Nephron progenitor cell (in vitro differentiated cells): ENCODE data around the gene ZNHIT6.

ENCODE experiments used
- DNase-seq: peaks from one replicate; pipeline ENCODE4 v3.0.0; 2021
- H3K27ac Mint-ChIP-seq: 2 replicates; pipeline ENCODE4 v1.8.0; 2021; ENCODE audit warnings: mild to moderate bottlenecking, moderate library complexity, mixed read lengths
- H3K27me3 Mint-ChIP-seq: 2 replicates; pipeline ENCODE4 v1.8.0; 2021; ENCODE audit warnings: mild to moderate bottlenecking, low read depth, mixed read lengths; ENCODE audit not compliant: poor library complexity
- H3K36me3 Mint-ChIP-seq: 2 replicates; pipeline ENCODE4 v1.8.0; 2021; ENCODE audit warnings: low read depth, mixed read lengths
- H3K4me1 Mint-ChIP-seq: 2 replicates; pipeline ENCODE4 v1.8.0; 2021; ENCODE audit warnings: mixed read lengths
- H3K4me3 Mint-ChIP-seq: 2 replicates; pipeline ENCODE4 v1.8.0; 2021; ENCODE audit warnings: mild to moderate bottlenecking, moderate library complexity, mixed read lengths
- H3K9me3 Mint-ChIP-seq: 2 replicates; pipeline ENCODE4 v1.8.0; 2021; ENCODE audit warnings: mild to moderate bottlenecking, moderate library complexity, mixed read lengths
- CTCF ChIP-seq: fragments of 200-600 bp; sonication (generic); IDR thresholded peaks from 2 replicates; pipeline ENCODE4 v1.5.0; 2021; ENCODE audit warnings: antibody characterized with exemption

The ZNHIT6 gene

DNA sequence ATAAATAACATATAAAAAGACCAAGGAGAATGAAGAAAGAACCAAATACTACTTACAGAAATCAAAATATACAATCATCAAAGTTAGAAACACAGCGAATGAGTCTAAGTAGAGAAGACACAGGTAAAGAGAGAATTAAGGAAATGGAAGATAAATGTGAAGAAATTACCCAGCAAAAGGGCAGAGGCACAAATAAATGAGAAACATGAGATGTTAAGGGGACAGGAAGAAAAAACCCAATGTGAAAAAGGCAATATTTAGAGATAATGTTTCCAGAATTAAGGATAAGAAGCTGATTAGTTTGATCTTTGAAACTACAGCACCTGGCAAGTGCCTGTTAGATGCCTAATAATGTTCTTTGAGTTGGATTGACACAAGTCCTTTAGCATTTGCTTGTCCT, 86.8 kb downstream of the ZNHIT6 start:
- DNase-seq = no peak
- Mint-ChIP-seq H3K27me3 (peaks cover 6% of the 10 kb centered on the region), H3K9me3 (peaks cover 47% of the 10 kb centered on the region), H3K27ac (no peak overlapping the region), H3K36me3 (peaks cover 53% of the 10 kb centered on the region), H3K4me1 (no peaks in the 10 kb centered on the region), H3K4me3 (no peak overlapping the region)
- no peak for TF ChIP-seq CTCF

DNA sequence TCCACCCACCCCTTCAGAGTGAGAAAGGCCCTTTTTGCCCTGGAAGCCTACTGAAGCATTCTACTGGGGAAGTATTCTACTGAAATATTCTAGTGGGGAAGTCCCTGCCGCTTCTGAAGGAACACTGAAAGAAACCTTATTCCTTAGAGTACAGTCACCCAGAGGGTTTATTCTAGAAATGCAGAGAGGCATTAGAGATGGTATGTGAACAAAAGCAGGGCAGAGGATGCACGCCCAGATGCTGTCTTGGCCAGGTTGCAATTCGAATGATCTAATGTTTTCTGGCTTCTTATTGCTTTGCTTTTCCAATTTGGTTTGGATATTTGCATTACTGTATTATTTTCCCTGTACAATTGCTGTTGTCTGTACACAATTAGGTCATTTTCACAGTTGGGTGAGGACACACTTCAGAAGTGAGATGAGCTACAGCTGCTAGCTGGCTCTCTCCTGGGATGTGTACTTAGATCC, 90.6 kb downstream of the ZNHIT6 start:
- Mint-ChIP-seq H3K27me3 (peaks cover 11% of the 10 kb centered on the region), H3K4me1 (peaks cover 6% of the 10 kb centered on the region), H3K9me3 (peaks cover 29% of the 10 kb centered on the region), H3K4me3 (no peak overlapping the region), H3K27ac (no peak overlapping the region), H3K36me3 (peaks cover 26% of the 10 kb centered on the region)
- DNase-seq = no peak
- TF ChIP-seq CTCF = no peak

- H3K27me3 Mint-ChIP-seq = peaks cover 11% of the 10 kb centered on the region
- H3K9me3 Mint-ChIP-seq = peaks cover 19% of the 10 kb centered on the region
- no peak for DNase-seq
- peaks cover 12% of the 10 kb centered on the region for H3K4me1 Mint-ChIP-seq
- TF ChIP-seq CTCF = no peak
- H3K27ac Mint-ChIP-seq = no peak overlapping the region
- H3K4me3 Mint-ChIP-seq = no peak overlapping the region
- H3K36me3 Mint-ChIP-seq = peaks cover 16% of the 10 kb centered on the region
These were observed 91.5 kb downstream of the ZNHIT6 start for GRCh38 chr1:85616736-85617135.

DNA sequence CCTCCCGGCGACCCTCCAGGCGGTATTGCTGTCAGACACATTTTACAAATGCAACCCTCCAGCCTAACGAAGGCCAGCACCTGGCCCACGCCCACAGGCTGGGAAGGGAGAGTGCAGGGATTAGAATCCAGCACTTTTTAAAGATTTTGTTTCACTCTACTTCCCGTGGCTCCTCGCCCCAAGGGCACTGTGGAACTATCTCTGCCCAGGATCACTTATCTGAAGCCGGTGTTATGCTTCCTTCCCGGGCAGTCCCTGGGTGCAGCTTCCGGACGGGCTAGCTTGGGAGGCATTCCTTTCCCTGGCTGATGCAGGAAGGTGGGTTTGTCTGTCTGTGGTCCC, 91.9 kb downstream of the ZNHIT6 start:
- H3K27ac Mint-ChIP-seq = no peak overlapping the region
- peaks cover 12% of the 10 kb centered on the region for H3K36me3 Mint-ChIP-seq
- H3K4me1 Mint-ChIP-seq = peaks cover 14% of the 10 kb centered on the region
- H3K27me3 Mint-ChIP-seq = peaks cover 11% of the 10 kb centered on the region
- peaks cover 17% of the 10 kb centered on the region for H3K9me3 Mint-ChIP-seq
- TF ChIP-seq CTCF = no peak
- DNase-seq = no peak
- H3K4me3 Mint-ChIP-seq = no peak overlapping the region

- peaks cover 11% of the 10 kb centered on the region for H3K27me3 Mint-ChIP-seq
- no peak for TF ChIP-seq CTCF
- peaks cover 11% of the 10 kb centered on the region for H3K9me3 Mint-ChIP-seq
- no peak overlapping the region for H3K27ac Mint-ChIP-seq
- DNase-seq = no peak
- peaks cover 14% of the 10 kb centered on the region for H3K4me1 Mint-ChIP-seq
- peaks cover 7% of the 10 kb centered on the region for H3K36me3 Mint-ChIP-seq
- H3K4me3 Mint-ChIP-seq = no peak overlapping the region
These were observed 92.5 kb downstream of the ZNHIT6 start for GRCh38 chr1:85615586-85616363.
